ENCODE data around the gene TREH. TPM values are rescaled to one million over a fixed set of nuclear protein-coding genes. Genes with fewer than 3 reads are reported as not detected.

The TREH gene
- total RNA-seq, 4 donors from 2014 or later = not detected

DNA sequence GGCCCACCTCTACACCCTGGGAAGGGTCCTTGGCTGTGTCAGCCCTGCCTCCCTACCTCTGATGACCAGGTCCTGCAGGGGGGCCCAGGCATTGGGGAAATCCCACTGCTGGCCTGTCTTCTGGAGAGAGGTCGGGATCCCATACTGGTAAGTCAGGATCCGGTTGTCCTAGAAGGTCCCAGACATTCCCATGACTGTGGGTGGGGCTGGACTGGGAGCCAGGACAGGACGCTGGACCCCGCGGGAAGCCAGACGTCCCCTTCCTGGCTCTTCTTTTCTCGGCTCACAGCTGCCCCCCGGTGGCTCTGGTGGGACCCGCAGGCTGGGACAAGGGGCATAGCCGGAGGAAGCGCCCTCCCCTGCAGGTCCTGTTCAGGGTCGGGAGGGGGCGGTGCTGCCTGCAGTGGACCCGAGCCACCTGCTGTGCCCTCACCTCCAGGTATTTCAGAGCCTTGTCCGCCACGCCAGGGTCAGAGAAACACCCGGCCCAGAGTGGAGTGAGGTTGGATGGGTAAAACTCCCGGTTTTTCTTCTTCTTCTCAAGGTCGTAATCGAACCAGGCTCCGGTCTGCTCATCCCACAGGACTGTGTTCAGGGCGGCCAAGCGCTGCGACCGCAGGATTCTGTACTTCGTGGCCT lies 20.0 kb downstream of the TREH start:
- Histone ChIP-seq H3K4me3 (peak overlapping the region in 2 of 4 donors; percentile 12 to 13), H3K4me1 (peaks cover 10 to 23% (median 18%) of the 10 kb centered on the region in 4 donors), H3K27me3 (peaks cover 0 to 12% (median 0%) of the 10 kb centered on the region in 4 donors), H3K36me3 (peaks cover 5 to 35% (median 33%) of the 10 kb centered on the region in 4 donors), H3K9me3 (no peaks in the 10 kb centered on the region), H3K27ac (replicated peaks in 1 of 4) (peak overlapping the region; percentile 29 to 58 (median 42))
- DNase-seq (ENCODE audit: extremely low spot score) = peak; percentile 97
- 10% methylated on average over 2 of the region's 26 CpGs for WGBS
- TF ChIP-seq, protein P1, sequence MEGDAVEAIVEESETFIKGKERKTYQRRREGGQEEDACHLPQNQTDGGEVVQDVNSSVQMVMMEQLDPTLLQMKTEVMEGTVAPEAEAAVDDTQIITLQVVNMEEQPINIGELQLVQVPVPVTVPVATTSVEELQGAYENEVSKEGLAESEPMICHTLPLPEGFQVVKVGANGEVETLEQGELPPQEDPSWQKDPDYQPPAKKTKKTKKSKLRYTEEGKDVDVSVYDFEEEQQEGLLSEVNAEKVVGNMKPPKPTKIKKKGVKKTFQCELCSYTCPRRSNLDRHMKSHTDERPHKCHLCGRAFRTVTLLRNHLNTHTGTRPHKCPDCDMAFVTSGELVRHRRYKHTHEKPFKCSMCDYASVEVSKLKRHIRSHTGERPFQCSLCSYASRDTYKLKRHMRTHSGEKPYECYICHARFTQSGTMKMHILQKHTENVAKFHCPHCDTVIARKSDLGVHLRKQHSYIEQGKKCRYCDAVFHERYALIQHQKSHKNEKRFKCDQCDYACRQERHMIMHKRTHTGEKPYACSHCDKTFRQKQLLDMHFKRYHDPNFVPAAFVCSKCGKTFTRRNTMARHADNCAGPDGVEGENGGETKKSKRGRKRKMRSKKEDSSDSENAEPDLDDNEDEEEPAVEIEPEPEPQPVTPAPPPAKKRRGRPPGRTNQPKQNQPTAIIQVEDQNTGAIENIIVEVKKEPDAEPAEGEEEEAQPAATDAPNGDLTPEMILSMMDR (IDR thresholded peaks at IDR 0.05) = peak in 2 of 3 experiments; percentile 98 to 99
- TF ChIP-seq POLR2AphosphoS5 (IDR thresholded peaks at IDR 0.05) (peak; percentile 58 to 65), POLR2A (IDR thresholded peaks at IDR 0.05; ENCODE audit: low read depth) (no peak)
- intact Hi-C loops (cut with DNase I) = loop anchor here (5.0 kb wide), 1 partner anchor 52 kb away; the partner anchor contains the start of gene PHLDB1

DNA sequence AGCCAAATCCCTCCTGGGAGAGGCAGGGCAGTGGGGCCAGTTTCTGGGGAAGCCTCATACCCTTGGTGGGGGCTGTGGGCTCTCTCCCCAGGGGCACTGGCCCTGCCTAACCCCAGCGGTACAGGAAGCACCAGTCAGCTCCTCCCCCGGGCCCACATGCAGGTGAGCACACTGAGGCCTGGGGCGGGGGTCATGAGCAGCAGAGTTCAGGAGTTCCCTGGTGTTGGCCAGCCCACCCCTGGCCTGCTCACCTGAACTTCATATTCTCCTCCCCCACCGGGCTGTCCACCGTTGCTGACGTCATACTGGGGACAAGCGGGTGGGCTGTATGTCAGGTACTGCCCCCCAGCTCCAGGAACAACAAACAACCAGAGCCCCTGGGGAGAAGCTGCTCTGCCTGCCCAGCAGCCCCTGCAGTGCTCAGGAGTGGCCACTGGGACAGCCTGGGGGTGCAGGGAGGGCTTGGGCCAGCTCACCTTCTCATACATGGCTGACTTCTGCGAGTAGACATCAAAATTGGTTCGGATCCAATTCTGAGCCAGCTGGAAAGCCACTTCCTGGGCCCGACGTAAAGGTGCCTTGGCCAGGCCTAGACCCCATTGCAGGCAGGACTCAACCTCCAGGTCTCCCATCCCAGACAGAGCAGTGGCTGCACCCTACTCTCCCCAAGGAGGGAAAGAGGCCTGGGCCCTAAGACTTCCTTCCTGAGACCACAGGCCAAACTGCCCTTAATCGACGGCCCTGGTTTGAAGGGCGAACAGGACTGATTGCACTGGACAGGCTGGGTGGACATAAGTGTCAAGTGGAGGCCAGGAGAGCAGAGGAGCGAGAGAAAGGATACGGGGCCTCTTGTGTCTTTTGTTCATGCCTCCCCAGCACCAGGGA lies 20.8 kb downstream of the TREH start:
- TF ChIP-seq, protein P1 (IDR thresholded peaks at IDR 0.05) = peak in 1 of 3 experiments; percentile 20
- no peak for TF ChIP-seq POLR2A (IDR thresholded peaks at IDR 0.05; ENCODE audit: low read depth)
- Histone ChIP-seq H3K27ac (replicated peaks in 1 of 4) (peak overlapping the region; percentile 29 to 58 (median 42)), H3K36me3 (peaks cover 5 to 43% (median 40%) of the 10 kb centered on the region in 4 donors), H3K9me3 (no peaks in the 10 kb centered on the region), H3K4me3 (peak overlapping the region in 1 of 4 donors; percentile 12), H3K27me3 (peaks cover 0 to 12% (median 0%) of the 10 kb centered on the region in 4 donors), H3K4me1 (peaks cover 10 to 23% (median 18%) of the 10 kb centered on the region in 4 donors)
- no peak for DNase-seq (ENCODE audit: extremely low spot score)
- 44% methylated on average over 7 of the region's 16 CpGs for WGBS
- intact Hi-C loops (cut with DNase I) = loop anchor here (5.0 kb wide), 1 partner anchor 51 kb away; the partner anchor contains the start of gene PHLDB1

DNA sequence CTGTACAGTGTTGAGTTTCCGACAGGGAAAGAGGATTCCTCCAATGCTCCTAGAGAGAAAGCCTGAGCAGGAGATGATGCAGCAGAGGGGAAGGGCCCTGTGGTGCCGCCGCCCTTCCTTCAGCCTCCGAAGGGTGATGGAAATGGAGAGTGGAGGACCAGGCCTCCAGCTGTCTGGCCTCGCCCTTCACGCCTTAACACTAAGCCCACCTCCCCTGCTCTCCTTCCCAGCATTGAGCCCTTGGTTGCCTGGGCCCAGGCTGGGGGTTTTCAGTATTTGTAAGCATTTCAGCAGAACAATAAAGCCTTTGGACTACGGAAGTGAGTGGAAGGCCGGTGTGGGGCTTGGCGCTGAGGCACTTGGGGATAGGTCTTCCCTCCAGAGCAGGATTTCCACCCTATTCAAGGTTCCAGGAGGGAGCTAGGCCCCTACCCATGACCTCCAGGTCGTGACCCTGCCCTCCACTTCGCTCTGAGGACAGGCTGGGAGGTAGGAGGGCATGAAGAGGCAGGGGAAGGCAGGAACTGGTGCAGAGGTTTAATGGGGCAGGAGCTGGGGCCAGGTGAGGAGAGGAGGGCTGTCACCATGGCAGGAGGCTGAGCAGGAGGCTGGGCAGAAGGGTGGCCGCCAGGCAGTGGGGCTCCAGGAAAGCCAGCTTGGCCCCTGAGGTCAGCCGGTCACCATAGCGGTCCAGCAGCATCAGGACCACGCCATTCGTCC lies 21.6 kb downstream of the TREH start:
- intact Hi-C loops (cut with DNase I) = loop anchor here (5.0 kb wide), 1 partner anchor 51 kb away; the partner anchor contains the start of gene PHLDB1
- H3K4me1 ChIP-seq = peaks cover 10 to 26% (median 18%) of the 10 kb centered on the region in 4 donors
- no peak for TF ChIP-seq POLR2A (IDR thresholded peaks at IDR 0.05; ENCODE audit: low read depth)
- no peak for TF ChIP-seq POLR2AphosphoS5 (IDR thresholded peaks at IDR 0.05)
- TF ChIP-seq, protein P1 (IDR thresholded peaks at IDR 0.05) = no peak
- TF ChIP-seq EP300 (IDR thresholded peaks at IDR 0.05) = no peak
- H3K9me3 ChIP-seq = no peaks in the 10 kb centered on the region
- WGBS = 86% methylated on average over 12 of the region's 16 CpGs
- peaks cover 5 to 51% (median 48%) of the 10 kb centered on the region in 4 donors for H3K36me3 ChIP-seq
- H3K27ac ChIP-seq (replicated peaks in 1 of 4) = peak overlapping the region in 1 of 4 donors; percentile 58
- H3K4me3 ChIP-seq = no peak overlapping the region
- peaks cover 0 to 12% (median 0%) of the 10 kb centered on the region in 4 donors for H3K27me3 ChIP-seq
- no peak for DNase-seq (ENCODE audit: extremely low spot score)

DNA sequence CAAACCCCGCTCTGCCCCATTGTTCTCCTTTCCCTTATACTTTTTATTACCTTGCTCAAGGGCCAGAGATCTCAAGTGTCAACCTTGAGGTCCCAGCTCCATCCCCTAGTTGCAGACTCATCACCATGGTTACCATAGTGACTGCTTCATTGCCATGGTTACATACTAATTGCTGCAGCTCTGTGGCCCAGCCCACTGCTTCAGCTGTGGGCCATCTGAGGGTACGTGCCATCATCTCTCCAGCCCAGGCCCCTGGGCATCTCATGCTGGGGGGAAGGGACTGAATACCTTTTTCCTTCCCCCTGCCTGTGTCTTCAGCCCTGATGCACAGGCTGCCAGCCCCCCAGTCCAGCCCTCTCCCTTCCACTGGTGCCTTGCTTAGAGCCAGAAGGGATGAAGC lies 22.2 kb downstream of the TREH start:
- peaks cover 5 to 57% (median 54%) of the 10 kb centered on the region in 4 donors for H3K36me3 ChIP-seq
- intact Hi-C loops (cut with DNase I) = loop anchor here (5.0 kb wide), 1 partner anchor 50 kb away; the partner anchor contains the start of gene PHLDB1
- no peak for DNase-seq (ENCODE audit: extremely low spot score)
- no peak overlapping the region for H3K4me3 ChIP-seq
- H3K27me3 ChIP-seq = peaks cover 0 to 12% (median 0%) of the 10 kb centered on the region in 4 donors
- TF ChIP-seq POLR2A (IDR thresholded peaks at IDR 0.05; ENCODE audit: low read depth) = no peak
- no peak for TF ChIP-seq EP300 (IDR thresholded peaks at IDR 0.05)
- TF ChIP-seq, protein P1 (IDR thresholded peaks at IDR 0.05) = no peak
- no peak for TF ChIP-seq POLR2AphosphoS5 (IDR thresholded peaks at IDR 0.05)
- peaks cover 10 to 32% (median 21%) of the 10 kb centered on the region in 4 donors for H3K4me1 ChIP-seq
- H3K9me3 ChIP-seq = no peaks in the 10 kb centered on the region
- WGBS = 84% methylated on average over 2 of the region's 2 CpGs
- no peak overlapping the region for H3K27ac ChIP-seq (replicated peaks in 1 of 4)

All from esophagus muscularis mucosa (tissue), 4 donors.